GM19099 (cell line): ENCODE results near the gene ZCWPW1.

ENCODE experiments used
- POLR2A ChIP-seq: IDR thresholded peaks from 3 replicates; pipeline ENCODE4 v1.6.1; 2011; ENCODE audit warnings: low read depth; ENCODE audit not compliant: insufficient read length; ENCODE audit errors: extremely low read depth

Gene ZCWPW1

DNA sequence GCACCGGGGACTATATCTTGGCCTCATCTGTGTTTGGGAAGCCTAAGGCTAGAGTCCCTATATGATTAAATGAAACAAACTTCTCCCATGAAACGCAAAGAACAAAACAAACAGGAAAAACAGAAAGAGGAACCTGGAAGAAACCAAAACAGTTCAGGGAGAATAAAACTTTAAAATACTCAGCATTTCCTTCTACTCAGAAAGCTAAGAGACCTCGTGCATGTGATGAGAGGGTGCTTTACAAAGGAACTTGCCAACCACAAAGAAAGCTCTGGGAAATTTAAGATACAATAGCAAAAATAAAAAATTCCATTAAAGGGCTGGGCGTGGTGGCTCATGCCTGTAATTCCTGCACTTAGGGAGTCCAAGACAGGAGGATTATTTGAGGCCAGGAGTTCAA, 48.3 kb downstream of the ZCWPW1 start:
- no peak for TF ChIP-seq POLR2A

DNA sequence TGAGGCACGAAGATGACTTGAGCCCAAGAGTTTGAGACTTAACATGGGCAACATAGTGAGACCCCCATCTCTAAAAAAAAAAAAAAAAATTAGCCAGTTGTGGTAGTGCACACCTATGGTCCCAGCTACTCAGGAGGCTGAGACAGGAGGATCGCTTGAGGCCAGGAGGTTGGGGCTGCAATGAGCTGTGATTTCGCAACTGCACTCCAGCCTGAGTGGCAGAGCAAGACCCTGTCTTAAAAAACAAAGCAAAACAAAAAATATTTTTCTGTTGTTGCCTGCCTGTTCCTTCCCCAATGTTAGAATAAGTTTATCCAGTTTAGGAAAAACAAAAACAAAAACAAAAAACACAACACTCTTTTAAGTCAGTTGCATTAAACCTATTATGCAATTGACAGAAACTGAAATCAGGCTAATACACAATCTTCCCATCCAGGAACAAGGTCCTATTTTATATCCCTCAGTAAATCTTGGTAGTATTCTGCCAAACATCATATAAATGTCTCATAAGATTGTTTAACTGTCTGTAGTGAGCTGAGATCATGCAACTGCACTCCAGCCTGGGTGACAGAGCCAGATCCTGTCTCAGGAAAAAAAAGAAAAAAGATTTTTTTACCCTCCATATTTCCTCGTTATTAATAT, 50.3 kb downstream of the ZCWPW1 start:
- no peak for TF ChIP-seq POLR2A

DNA sequence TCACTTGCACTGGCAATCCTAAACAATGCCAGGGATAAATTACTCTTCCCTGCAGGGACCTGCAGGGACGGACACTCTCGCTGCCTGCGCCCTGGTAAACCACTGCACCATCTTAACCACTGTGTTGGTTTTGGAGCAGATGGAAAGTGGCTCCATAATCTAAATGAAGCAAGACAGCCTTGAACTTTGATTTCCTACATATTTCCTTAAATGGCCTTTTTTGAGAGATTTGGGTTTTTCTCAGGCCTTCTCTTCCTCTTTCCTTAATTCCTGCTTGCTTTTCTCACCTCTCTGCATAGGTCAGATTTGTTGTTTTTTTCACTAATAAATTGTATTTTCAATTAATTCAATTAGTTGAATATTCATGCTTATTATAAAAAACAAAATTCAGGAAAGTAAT, 52.4 kb downstream of the ZCWPW1 start:
- no peak for TF ChIP-seq POLR2A

DNA sequence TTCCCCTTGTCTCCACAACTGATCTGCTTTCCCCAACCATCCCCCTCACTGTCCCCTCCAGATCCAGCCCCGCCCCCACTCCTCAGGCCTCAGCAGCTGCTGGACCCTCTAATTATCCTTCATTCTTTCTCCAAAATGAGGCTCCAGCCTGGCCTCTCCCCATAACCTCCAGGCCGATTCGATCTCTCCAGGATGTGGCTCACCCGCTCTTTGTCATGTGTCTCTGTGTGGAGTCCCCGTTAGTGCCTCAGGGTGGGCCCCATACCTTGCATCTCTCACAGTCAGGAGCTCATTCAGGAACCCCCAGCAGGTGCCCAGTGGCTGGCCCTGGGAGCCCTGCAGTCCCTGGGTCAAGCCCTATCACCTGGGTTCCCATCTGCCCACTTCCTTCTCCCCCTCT, 53.9 kb downstream of the ZCWPW1 start:
- TF ChIP-seq POLR2A = no peak

DNA sequence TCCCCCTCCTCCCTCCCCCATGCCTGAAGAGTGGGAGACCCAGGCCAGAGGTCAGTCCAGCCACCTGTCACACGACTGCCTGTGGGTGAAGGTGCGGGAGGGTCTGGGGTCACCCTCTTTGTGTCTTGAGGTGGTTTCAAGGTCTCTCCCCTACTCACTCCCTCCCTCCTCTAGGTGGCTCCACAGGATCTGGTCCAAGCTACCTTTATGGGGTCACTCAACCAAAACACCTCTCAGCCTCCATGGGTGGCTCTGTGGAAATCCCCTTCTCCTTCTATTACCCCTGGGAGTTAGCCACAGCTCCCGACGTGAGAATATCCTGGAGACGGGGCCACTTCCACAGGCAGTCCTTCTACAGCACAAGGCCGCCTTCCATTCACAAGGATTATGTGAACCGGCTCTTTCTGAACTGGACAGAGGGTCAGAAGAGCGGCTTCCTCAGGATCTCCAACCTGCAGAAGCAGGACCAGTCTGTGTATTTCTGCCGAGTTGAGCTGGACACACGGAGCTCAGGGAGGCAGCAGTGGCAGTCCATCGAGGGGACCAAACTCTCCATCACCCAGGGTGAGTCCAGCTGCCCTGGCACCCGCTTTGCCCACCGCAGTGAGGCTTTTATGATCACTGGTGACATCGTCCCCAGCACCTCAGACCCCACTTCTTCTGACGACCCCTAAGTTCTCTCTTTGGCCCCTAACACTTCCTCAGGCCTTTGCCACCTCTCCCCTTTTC, 54.5 kb downstream of the ZCWPW1 start:
- peak; percentile 26 for TF ChIP-seq POLR2A

DNA sequence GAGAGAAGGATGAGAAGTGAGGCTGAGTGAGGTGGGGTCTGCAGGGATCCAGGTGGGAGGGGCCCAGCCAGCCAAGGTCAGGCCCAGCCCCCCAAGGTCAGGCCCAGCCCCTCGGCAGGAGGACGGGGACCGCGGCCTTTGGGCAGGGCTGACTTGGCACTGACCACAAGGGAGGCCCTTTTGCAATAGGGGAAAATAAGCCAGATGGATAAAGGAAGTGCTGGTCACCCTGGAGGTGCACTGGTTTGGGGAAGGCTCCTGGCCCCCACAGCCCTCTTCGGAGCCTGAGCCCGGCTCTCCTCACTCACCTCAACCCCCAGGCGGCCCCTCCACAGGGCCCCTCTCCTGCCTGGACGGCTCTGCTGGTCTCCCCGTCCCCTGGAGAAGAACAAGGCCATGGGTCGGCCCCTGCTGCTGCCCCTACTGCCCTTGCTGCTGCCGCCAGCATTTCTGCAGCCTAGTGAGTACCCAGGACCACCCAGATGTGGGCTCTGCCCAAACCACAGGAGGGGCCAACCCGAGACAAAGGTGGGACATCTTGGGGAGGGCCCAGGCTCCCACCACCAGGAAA, 55.2 kb downstream of the ZCWPW1 start, which contains the start of gene PILRA:
Gene PILRA, plus strand, starts transcription at position 227 of the 571 bp plus-strand sequence. Its CDS starts 170 bp downstream, at position 397.
- TF ChIP-seq POLR2A = no peak

DNA sequence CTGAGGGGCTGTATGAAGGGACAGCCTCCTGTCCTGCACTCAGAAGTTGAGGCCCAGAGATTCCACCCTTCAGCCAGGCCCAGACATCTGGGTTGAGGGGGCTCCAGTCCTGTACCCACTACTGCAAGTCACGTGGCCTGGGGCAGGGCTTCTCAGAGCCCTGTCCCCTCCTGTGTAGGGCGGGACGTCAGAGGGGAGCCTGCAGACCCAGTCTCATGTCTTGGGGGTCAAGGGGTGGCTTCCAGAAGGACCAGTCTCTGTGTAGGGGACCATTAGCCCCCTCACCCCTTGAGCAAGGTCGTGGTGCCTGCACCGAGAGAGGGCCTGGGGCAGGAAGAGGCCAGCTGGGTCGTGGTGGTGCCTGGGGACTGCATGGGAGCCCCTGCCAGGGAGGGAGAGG, 55.8 kb downstream of the ZCWPW1 start:
- TF ChIP-seq POLR2A = no peak

DNA sequence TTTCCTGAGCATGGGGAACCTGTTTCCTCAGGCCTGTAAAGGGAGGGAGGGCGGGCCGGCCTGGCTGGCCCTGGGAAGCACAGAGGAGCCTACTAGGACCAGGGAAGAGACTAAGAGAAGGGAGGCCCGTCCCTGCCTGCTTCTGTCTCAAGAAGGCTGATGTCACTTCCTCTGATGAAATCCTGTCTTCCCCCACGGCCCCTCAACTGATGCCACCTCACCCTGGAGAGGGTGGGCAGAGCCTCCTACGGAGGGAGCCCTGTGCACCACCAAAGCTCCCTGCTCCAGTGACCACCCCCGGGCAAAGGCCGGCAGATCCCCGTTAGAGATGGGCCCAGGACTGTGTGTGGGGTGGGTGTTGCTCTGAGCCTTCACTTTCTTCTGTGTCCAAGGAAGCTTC, 56.2 kb downstream of the ZCWPW1 start:
- TF ChIP-seq POLR2A = no peak

DNA sequence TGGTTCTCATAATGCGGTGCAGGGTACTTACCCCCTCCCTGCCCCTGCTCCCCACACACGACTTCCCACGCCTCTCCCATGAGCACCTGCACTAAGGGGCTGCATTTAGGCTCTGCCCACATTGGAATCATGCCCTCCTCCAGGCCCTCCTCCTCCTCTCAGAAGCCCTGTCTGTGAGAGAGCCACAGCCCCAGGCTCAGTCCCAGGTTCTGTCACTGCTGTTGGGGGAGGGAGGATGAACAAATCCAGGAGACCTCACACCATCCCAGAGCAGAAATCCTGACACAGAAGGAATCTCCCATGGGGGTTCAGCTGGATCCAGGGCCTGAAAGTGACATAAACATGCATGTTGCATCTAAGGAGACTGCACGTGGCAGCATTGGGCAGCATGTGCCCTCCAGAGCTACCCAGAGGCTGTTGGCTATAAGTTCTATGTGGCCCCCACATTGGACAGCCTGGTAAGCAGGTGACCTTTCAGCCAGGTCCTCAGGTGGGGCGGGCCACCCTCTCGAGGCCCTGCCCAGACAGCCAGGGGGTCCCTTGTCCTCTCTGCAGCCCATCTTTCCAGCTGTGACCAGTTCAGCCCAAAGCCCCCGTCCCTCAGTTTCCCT, 56.8 kb downstream of the ZCWPW1 start:
- no peak for TF ChIP-seq POLR2A

DNA sequence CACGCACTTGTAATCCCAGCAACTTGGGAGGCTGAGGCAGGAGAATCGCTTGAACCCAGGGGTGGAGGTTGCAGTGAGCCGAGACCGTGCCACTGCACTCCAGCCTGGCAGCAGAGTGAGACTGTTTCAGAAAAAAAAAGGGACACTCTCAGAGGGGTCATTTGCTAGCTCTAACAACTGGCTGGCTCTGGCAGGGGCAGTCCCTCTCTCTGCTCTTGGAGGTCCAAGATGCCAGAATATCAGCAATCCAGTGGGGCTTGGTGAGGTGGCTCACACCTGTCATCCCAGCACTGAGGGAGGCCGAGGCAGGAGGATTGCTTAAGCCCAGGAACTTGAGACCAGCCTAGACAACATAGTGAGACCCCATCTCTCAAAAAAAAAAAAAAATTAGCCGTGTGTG, 57.8 kb downstream of the ZCWPW1 start:
- TF ChIP-seq POLR2A = no peak

DNA sequence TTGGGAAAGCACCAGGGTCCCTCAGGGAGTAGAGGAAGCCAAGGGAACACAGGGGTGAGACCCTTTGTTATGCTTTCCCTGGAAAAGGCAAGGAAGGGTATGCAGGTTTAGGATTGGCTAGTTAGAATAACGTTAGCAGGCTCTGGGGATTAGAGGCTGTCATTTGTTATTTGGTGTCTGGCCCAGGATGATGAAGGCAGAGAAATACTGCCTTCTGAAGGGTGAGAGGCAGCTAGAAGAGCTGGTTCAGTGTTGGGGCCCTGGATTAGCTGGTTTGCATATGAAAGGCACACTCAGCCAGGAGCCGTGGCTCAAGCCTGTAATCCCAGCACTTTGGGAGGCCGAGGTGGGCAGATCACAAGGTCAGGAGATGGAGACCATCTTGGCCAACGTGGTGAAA, 58.2 kb downstream of the ZCWPW1 start:
- no peak for TF ChIP-seq POLR2A

DNA sequence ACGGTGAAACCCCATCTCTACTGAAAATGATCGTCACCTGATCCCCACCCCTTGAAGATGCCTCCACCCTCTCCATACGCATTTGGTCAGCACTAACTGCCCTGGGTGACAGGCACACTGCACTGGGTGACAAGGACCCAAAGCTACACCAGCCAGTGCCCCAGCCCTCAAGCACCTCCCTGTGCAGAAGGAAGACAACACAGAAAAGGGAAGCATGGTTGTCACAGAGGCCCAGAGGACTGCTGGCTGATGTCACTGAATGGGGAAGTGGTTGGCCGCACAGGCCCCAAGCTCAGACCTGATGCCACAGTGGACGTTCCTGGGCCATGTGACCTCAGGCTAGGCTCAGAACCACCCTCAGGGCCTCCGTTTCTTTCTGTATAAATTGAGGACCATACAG, 59.4 kb downstream of the ZCWPW1 start:
- peak; percentile 48 for TF ChIP-seq POLR2A

DNA sequence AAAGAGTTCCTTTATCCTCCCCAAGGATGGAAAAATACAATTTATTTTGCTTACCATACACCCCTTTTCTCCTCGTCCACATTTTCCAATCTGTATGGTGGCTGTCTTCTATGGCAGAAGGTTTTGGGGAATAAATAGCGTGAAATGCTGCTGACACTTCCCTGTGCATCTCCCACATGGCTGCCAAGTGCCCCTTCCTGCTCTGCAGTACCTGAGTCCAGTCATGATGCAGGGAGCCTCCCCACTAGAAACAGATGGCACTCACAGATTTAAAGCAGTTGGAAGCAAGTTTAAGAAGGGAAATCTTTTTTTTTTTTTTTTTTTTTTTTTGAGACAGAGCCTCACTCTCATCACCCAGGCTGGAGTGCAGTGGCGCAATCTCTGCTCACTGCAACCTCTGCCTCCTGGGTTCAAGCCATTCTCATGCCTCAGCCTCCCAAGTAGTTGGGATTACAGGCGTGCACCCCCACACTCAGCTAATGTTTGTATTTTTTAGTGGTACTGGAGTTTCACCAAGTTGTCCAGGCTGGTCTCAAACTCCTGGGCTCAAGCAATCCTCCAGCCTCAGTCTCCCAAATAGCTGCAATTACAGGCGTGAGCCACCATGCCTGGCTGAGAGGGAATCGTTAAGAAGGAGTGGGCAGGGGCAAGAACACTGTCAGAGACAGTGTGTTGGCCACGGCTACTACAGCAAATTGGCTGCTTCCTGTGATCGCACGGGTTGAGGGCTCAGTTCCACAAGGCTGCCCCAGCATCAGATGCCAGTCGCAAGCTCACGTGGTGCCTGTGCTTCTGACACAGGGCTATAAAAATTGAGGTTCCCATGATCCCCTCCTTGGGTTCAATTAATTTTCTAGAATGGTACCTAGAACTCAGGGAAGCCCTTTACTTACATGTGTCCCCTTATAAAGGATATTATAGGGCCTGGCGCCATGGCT, 60.6 kb downstream of the ZCWPW1 start:
- TF ChIP-seq POLR2A = no peak

DNA sequence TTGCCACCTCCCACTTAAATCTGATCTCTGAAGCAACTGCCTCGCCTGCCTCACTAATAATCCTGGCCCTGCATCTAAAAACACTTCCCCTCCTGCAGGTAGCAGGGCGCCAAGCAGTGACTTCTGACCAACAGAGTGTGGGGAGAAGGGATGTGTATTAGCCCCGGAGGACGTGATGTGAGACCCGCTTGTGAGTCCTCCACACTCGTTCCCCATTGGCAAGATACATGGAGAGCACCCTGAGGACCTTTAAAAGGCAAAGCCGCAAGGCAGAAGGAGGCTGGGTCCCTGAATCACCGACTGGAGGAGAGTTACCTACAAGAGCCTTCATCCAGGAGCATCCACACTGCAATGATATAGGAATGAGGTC, 61.3 kb downstream of the ZCWPW1 start:
- no peak for TF ChIP-seq POLR2A

DNA sequence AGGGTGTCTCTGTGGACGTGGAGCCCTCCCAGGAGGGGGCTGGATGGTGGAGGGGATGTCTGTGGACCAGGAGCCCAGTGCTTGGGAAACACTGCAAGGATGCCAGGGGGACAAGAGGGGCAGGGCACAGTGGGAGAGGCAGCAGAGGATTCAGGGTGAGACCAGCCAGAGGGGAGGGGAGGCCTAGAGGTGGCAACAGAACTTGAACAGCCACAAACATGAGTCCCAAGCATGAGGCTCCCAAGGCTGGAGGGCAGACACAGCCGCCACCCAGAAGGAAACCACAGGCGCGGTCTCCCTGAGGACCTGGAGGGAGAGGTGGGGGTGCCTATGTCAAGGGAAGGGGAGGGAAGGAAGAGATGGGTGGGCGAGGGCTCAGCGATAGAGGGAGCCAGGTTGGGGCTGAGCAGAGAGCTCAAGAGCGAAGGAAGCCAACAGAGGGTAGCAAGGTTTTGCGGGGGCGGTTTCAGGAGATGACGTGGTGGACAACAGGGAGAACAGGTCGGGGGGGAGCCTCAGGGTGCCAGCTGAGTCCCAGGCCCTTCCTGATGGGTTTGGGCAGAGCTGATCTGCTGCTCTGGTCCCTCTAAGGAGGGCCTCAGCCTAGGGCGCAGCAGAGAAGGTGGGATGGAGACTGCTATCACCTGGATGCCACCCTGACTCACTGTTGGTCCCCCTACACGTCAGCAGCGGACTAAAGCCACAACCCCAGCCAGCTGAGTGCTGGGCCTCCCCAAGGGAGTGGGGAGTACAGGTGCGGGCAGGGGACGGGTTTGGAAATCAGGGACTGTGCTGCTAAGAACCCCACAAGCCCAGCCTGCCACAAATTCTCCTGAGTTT, 61.9 kb downstream of the ZCWPW1 start:
- peak; percentile 37 for TF ChIP-seq POLR2A

DNA sequence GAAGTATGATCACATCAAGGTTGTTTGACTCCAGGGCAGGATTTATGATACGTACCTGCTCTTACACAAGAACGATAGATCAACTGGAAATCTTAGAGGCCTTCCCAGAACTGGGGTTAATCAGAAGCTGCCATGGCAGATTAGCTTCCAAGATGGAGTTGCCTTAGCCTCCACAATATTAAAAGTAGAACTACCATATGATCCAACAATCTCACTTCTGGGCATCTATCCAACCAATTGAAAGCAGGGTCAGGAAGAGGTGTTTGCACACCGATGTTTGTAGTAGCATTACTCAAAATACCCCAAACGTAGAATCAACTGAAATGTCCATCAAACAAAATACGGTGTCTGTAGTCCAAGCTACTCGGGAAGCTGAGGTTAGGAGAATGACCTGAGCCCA, 64.0 kb downstream of the ZCWPW1 start:
- TF ChIP-seq POLR2A = no peak
